Heart left ventricle (tissue), 16 donors: Measurements from ENCODE around the gene OR5C1. TPM values are rescaled to one million over a fixed set of nuclear protein-coding genes. Genes with fewer than 3 reads are reported as not detected.
"Not testable (repeated sequence)": the region's sequence is repeated elsewhere in the genome, so short reads cannot be mapped to it uniquely, and the experiment has no call there.

ENCODE experiments used
- ATAC-seq, 4 donors: fragments of 200-7000 bp; cut with Tn5 transposase; one replicate each; pipeline ENCODE4 v1.9.1; 2020 to 2022; ENCODE audit warnings: moderate library complexity in 4 of 4, mild to moderate bottlenecking in 3 of 4, moderate number of reproducible peaks in 1 of 4
- DNase-seq, 5 donors: peaks; one replicate each; pipeline ENCODE4 v3.0.0-alpha.2; 2020
- H3K27ac ChIP-seq, 12 donors: fragments of 200-600 bp; sonication (generic) in 4 of 12; one replicate each; pipeline versions ENCODE4 v1.5.0 to v1.8.0; 2016 to 2022; ENCODE audit warnings: mild to moderate bottlenecking in 2 of 12
- H3K27me3 ChIP-seq, 9 donors: fragments of 200-600 bp; sonication (generic) in 2 of 9; one replicate each; pipeline versions ENCODE4 v1.5.1 to v1.8.0; 2016 to 2022; ENCODE audit warnings: mild to moderate bottlenecking in 3 of 9
- H3K36me3 ChIP-seq, 9 donors: fragments of 200-600 bp; sonication (generic) in 2 of 9; one replicate each; pipeline versions ENCODE4 v1.5.0 to v1.8.0; 2018 to 2022; ENCODE audit warnings: mild to moderate bottlenecking in 2 of 9
- H3K4me1 ChIP-seq, 12 donors: fragments of 200-600 bp; sonication (generic) in 4 of 12; one replicate each; pipeline versions ENCODE4 v1.5.0 to v1.8.0; 2016 to 2022; ENCODE audit warnings: mild to moderate bottlenecking in 3 of 12
- H3K4me3 ChIP-seq, 12 donors: fragments of 200-600 bp; sonication (generic) in 4 of 12; one replicate each; pipeline versions ENCODE4 v1.5.0 to v1.8.0; 2017 to 2022; ENCODE audit warnings: mild to moderate bottlenecking in 9 of 12, moderate library complexity in 4 of 12
- H3K9me3 ChIP-seq, 12 donors: fragments of 200-600 bp; sonication (generic) in 4 of 12; one replicate each; pipeline versions ENCODE4 v1.5.0 to v1.8.0; 2016 to 2022; ENCODE audit warnings: mild to moderate bottlenecking in 1 of 12
- CTCF ChIP-seq, 12 donors: fragments of 200-600 bp; sonication (generic) in 4 of 12; IDR thresholded peaks; one replicate each; pipeline versions ENCODE4 v1.5.0 to v1.8.0; 2018 to 2022; ENCODE audit warnings: antibody characterized with exemption in 12 of 12, mild to moderate bottlenecking in 5 of 12
- POLR2A ChIP-seq, 2 donors: fragments of 450-650 bp; IDR thresholded peaks; one replicate each; pipeline ENCODE4 v1.6.1; 2017; ENCODE audit warnings: antibody characterized with exemption in 2 of 2, mild to moderate bottlenecking in 2 of 2, moderate library complexity in 2 of 2
- WGBS, 4 donors: extraction: QIAGEN DNeasy Blood & Tissue Kit in 2 of 4; methylation state at CpG; one replicate each; pipeline versions ENCODE4 v1.1.5 to v1.1.7; 2013 to 2018; 5-methylcytosine and 5-hydroxymethylcytosine counted together
- intact Hi-C, 10 donors: fragments of 100-400 bp; cut with DNase I; formaldehyde crosslinking; loops; one replicate each; pipeline versions ENCODE4 v1.11.1 to v1.14.2; 2022
- polyA plus RNA-seq, 2 donors: library from polyadenylated mRNA; stranded (reverse); fragments of 200-250 nt; gene quantifications; one replicate each; pipeline ENCODE4 v1.2.3, GENCODE V29; 2013
- total RNA-seq, 9 donors: library from RNA; depleted of rRNA in 2 of 9; stranded (reverse); fragments of >200 nt in 2 of 9; fragmentation: NEBNext Ultra II Directional in 3 of 9; extraction: Animal tissue kit (Norgen Biotek cat#: 25700) in 3 of 9; gene quantifications; one replicate each; pipeline versions ENCODE4 v1.1.0 to v1.2.4, GENCODE V29; 2016 to 2023
- donor health status: ischemic (EF 13 %, LVEDD 7.1; RV severe dilation, severe dysfunction).
- donor health status: healthy with polysubstance abuse.
- donor health status: DM: no; HTN: yes; CAD: no.
- donor health status: DM: no; HTN: no; CAD: no.
- donor health status: ischemic (EF 25% LVEDD 6.9; RV normal size, moderate dysfunction).
- donor health status: ischemic (EF 25% LVEDD 5.7; RV mildly dilated, moderate dysfunction).
- donor health status: healthy.
- donor health status: DM: yes; HTN: yes; CAD: no.
- donor health status: ischemic (EF 35%, LVEDD 5.7; RV mildly dilated, moderate dysfunction).
- donor health status: nonischemic (EF 11% LVEDD 7.7; RV severe dilation, severe dysfunction).
- donor health status: DM: yes; HTN: yes; CAD: no.
- donor health status: PGD.
- donor health status: ischemic (EF 29% LVEDD 5.4; RV normal size, mild dysfunction).
- donor health status: nonischemic (EF 23%, LVEDD 6.1; RV moderate dilation, normal function).

OR5C1 gene
- total and polyA plus RNA-seq, 11 donors, result not detected

- Histone ChIP-seq H3K27ac (peak overlapping the region in 6 of 12 donors; percentile 9 to 67 (median 22)), H3K4me1 (peaks cover 0 to 58% (median 29%) of the 10 kb centered on the region in 12 donors), H3K9me3 (no peaks in the 10 kb centered on the region), H3K36me3 (peaks cover 0 to 91% (median 75%) of the 10 kb centered on the region in 9 donors), H3K27me3 (no peaks in the 10 kb centered on the region), H3K4me3 (no peak overlapping the region)
- 21 to 48% (median 29%) methylated on average over 7 of the region's 7 CpGs for WGBS, 4 donors
- TF ChIP-seq CTCF (IDR thresholded peaks at IDR 0.05) (no peak), POLR2A (IDR thresholded peaks at IDR 0.05) (no peak)
- peak in 3 of 4 donors; percentile 44 to 72 (median 70) for ATAC-seq
- peak in 1 of 5 donors; percentile 35 for DNase-seq
- intact Hi-C loops, result loop anchor here in 1 of 10 donors (10.0 kb wide), 1 partner anchor 727 kb away; the partner anchor contains the start of gene TTLL11
Observed at GRCh38 chr9:122821278-122821943, 32.7 kb downstream of the OR5C1 start.

GRCh38 chr9:122822056-122822455 is 33.3 kb downstream of the OR5C1 start:
- intact Hi-C loops, result loop anchor here in 1 of 10 donors (10.0 kb wide), 1 partner anchor 727 kb away; the partner anchor contains the start of gene TTLL11
- DNase-seq (no peak), ATAC-seq (no peak)
- H3K4me1 ChIP-seq, result peaks cover 0 to 58% (median 33%) of the 10 kb centered on the region in 12 donors
- H3K4me3 ChIP-seq, result no peak overlapping the region
- H3K27me3 ChIP-seq, result no peaks in the 10 kb centered on the region
- H3K36me3 ChIP-seq, result peaks cover 0 to 90% (median 71%) of the 10 kb centered on the region in 9 donors
- H3K9me3 ChIP-seq, result no peaks in the 10 kb centered on the region
- peak overlapping the region in 4 of 12 donors; percentile 16 to 67 (median 38) for H3K27ac ChIP-seq
- 67 to 90% (median 88%) methylated on average over 6 of the region's 6 CpGs for WGBS, 4 donors
- no peak for TF ChIP-seq CTCF (IDR thresholded peaks at IDR 0.05)
- TF ChIP-seq POLR2A (IDR thresholded peaks at IDR 0.05), result no peak

- Histone ChIP-seq H3K4me1 (peaks cover 0 to 66% (median 39%) of the 10 kb centered on the region in 12 donors), H3K27ac (no peak overlapping the region), H3K9me3 (no peaks in the 10 kb centered on the region), H3K36me3 (peaks cover 0 to 83% (median 62%) of the 10 kb centered on the region in 9 donors), H3K27me3 (no peaks in the 10 kb centered on the region), H3K4me3 (no peak overlapping the region)
- ATAC-seq (no peak), DNase-seq (no peak)
- intact Hi-C loops, result loop anchor here in 1 of 10 donors (10.0 kb wide), 1 partner anchor 728 kb away; the partner anchor contains the start of gene TTLL11
- WGBS, 4 donors, result 89 to 96% (median 92%) methylated on average over 4 of the region's 4 CpGs
- TF ChIP-seq CTCF (IDR thresholded peaks at IDR 0.05) (no peak), POLR2A (IDR thresholded peaks at IDR 0.05) (no peak)
Observed at GRCh38 chr9:122822938-122823337, 34.2 kb downstream of the OR5C1 start.

GRCh38 chr9:122827761-122828093 is 39.0 kb downstream of the OR5C1 start:
- WGBS, 4 donors, result 0 to 2% (median 1%) methylated on average over 8 of the region's 8 CpGs
- intact Hi-C loops, result loop anchor here in 1 of 10 donors (10.0 kb wide), 1 partner anchor 733 kb away; the partner anchor contains the start of gene TTLL11

GRCh38 chr9:122828965-122829284 is 40.2 kb downstream of the OR5C1 start:
- intact Hi-C loops, result loop anchor here in 1 of 10 donors (10.0 kb wide), 1 partner anchor 734 kb away; the partner anchor contains the start of gene TTLL11
- 69 to 71% (median 70%) methylated on average over 18 of the region's 18 CpGs for WGBS, 4 donors
- peak overlapping the region; percentile 69 to 97 (median 88) for H3K4me3 ChIP-seq

More at GRCh38 chr9:122827761-122828093, 39.0 kb downstream of the OR5C1 start:
- no peaks in the 10 kb centered on the region for H3K9me3 ChIP-seq
- peak overlapping the region; percentile 69 to 97 (median 88) for H3K4me3 ChIP-seq
- no peaks in the 10 kb centered on the region for H3K27me3 ChIP-seq
- peaks cover 0 to 37% (median 33%) of the 10 kb centered on the region in 9 donors for H3K36me3 ChIP-seq
- TF ChIP-seq CTCF (IDR thresholded peaks at IDR 0.05), result no peak
- peaks cover 0 to 36% (median 21%) of the 10 kb centered on the region in 12 donors for H3K4me1 ChIP-seq
- ATAC-seq (peak in 3 of 4 donors; percentile 14 to 18 (median 14)), DNase-seq (no peak)
- peak overlapping the region; percentile 84 to 99 (median 97) for H3K27ac ChIP-seq

More at GRCh38 chr9:122828965-122829284, 40.2 kb downstream of the OR5C1 start:
- ATAC-seq, DNase-seq, H3K27me3 ChIP-seq, H3K9me3 ChIP-seq: not testable (repeated sequence)
- Histone ChIP-seq H3K36me3 (peaks cover 0 to 25% (median 24%) of the 10 kb centered on the region in 9 donors), H3K4me1 (peaks cover 0 to 36% (median 21%) of the 10 kb centered on the region in 12 donors), H3K27ac (peak overlapping the region; percentile 84 to 99 (median 97))
